Upper lobe of right lung (tissue), 1 donor: ENCODE measurements around the gene LYZL4. TPM values are rescaled to one million over a fixed set of nuclear protein-coding genes. Genes with fewer than 3 reads are reported as not detected.

Experiments
- ATAC-seq: fragments of 200-7000 bp; cut with Tn5 transposase; one replicate; pipeline ENCODE4 v1.9.1; 2020; ENCODE audit warnings: mild to moderate bottlenecking, moderate library complexity
- DNase-seq: peaks from one replicate; pipeline ENCODE4 v3.0.0-alpha.2; 2020
- H3K27ac ChIP-seq: fragments of 200-600 bp; one replicate; pipeline ENCODE4 v1.8.0; 2022
- H3K27me3 ChIP-seq: fragments of 200-600 bp; one replicate; pipeline ENCODE4 v1.8.0; 2022; ENCODE audit warnings: mild to moderate bottlenecking
- H3K36me3 ChIP-seq: fragments of 200-600 bp; one replicate; pipeline ENCODE4 v1.8.0; 2022
- H3K4me1 ChIP-seq: fragments of 200-600 bp; one replicate; pipeline ENCODE4 v1.8.0; 2022
- H3K4me3 ChIP-seq: fragments of 200-600 bp; one replicate; pipeline ENCODE4 v1.8.0; 2022; ENCODE audit warnings: mild to moderate bottlenecking
- H3K9me3 ChIP-seq: fragments of 200-600 bp; one replicate; pipeline ENCODE4 v1.8.0; 2022
- CTCF ChIP-seq: fragments of 200-600 bp; IDR thresholded peaks from one replicate; pipeline ENCODE4 v1.8.0; 2022; ENCODE audit warnings: antibody characterized with exemption
- intact Hi-C: fragments of 100-400 bp; cut with DNase I; formaldehyde crosslinking; loops from one replicate; pipeline ENCODE4 v1.11.0; 2022
- total RNA-seq: library from RNA; stranded (reverse); fragmentation: NEBNext Ultra II Directional; extraction: Animal tissue kit (Norgen Biotek cat#: 25700); gene quantifications from one replicate; pipeline ENCODE4 v1.2.1, GENCODE V29; 2021
- donor health status: DM: no; HTN: yes; CAD: no; lungs with severe emphysema.

LYZL4 gene
- total RNA-seq, 1 donor from 2014 or later: not detected

- no peak for ATAC-seq
- no peaks in the 10 kb centered on the region for H3K9me3 ChIP-seq
- no peak overlapping the region for H3K27ac ChIP-seq
- intact Hi-C loops: no loop called here
- H3K4me3 ChIP-seq: no peak overlapping the region
- H3K36me3 ChIP-seq: no peaks in the 10 kb centered on the region
- no peaks in the 10 kb centered on the region for H3K4me1 ChIP-seq
- DNase-seq: no peak
- no peaks in the 10 kb centered on the region for H3K27me3 ChIP-seq
- no peak for TF ChIP-seq CTCF
Measured at GRCh38 chr3:42369832-42370231, 40.6 kb downstream of the LYZL4 start.

GRCh38 chr3:42369304-42369703 lies 41.1 kb downstream of the LYZL4 start:
- ATAC-seq (no peak), DNase-seq (no peak)
- no peak overlapping the region for H3K27ac ChIP-seq

GRCh38 chr3:42368861-42369260 lies 41.5 kb downstream of the LYZL4 start:
- Histone ChIP-seq H3K4me1 (no peaks in the 10 kb centered on the region), H3K9me3 (no peaks in the 10 kb centered on the region), H3K27me3 (no peaks in the 10 kb centered on the region), H3K36me3 (no peaks in the 10 kb centered on the region), H3K27ac (no peak overlapping the region), H3K4me3 (no peak overlapping the region)
- DNase-seq: no peak
- no peak for TF ChIP-seq CTCF
- ATAC-seq: no peak
- intact Hi-C loops: no loop called here

More at GRCh38 chr3:42369304-42369703, 41.1 kb downstream of the LYZL4 start:
- Histone ChIP-seq H3K4me3 (no peak overlapping the region), H3K27me3 (no peaks in the 10 kb centered on the region), H3K36me3 (no peaks in the 10 kb centered on the region), H3K4me1 (no peaks in the 10 kb centered on the region), H3K9me3 (no peaks in the 10 kb centered on the region)
- no peak for TF ChIP-seq CTCF
- intact Hi-C loops: no loop called here

GRCh38 chr3:42367903-42368302 lies 42.5 kb downstream of the LYZL4 start:
- intact Hi-C loops: no loop called here
- no peak overlapping the region for H3K27ac ChIP-seq
- no peaks in the 10 kb centered on the region for H3K36me3 ChIP-seq
- no peaks in the 10 kb centered on the region for H3K27me3 ChIP-seq
- no peaks in the 10 kb centered on the region for H3K9me3 ChIP-seq
- TF ChIP-seq CTCF: no peak
- ATAC-seq: no peak
- DNase-seq: no peak
- no peaks in the 10 kb centered on the region for H3K4me1 ChIP-seq
- H3K4me3 ChIP-seq: no peak overlapping the region

GRCh38 chr3:42366550-42366949 lies 43.9 kb downstream of the LYZL4 start:
- no peaks in the 10 kb centered on the region for H3K27me3 ChIP-seq
- no peak overlapping the region for H3K4me3 ChIP-seq
- intact Hi-C loops: no loop called here
- H3K36me3 ChIP-seq: no peaks in the 10 kb centered on the region
- no peak overlapping the region for H3K27ac ChIP-seq
- H3K4me1 ChIP-seq: no peaks in the 10 kb centered on the region
- H3K9me3 ChIP-seq: no peaks in the 10 kb centered on the region
- DNase-seq (no peak), ATAC-seq (no peak)
- no peak for TF ChIP-seq CTCF

GRCh38 chr3:42357335-42357734 lies 53.1 kb downstream of the LYZL4 start:
- no peaks in the 10 kb centered on the region for H3K4me1 ChIP-seq
- no peak overlapping the region for H3K4me3 ChIP-seq
- no peaks in the 10 kb centered on the region for H3K9me3 ChIP-seq
- no peak overlapping the region for H3K27ac ChIP-seq
- no peaks in the 10 kb centered on the region for H3K36me3 ChIP-seq
- ATAC-seq (no peak), DNase-seq (no peak)
- intact Hi-C loops: no loop called here
- H3K27me3 ChIP-seq: no peaks in the 10 kb centered on the region
- TF ChIP-seq CTCF: no peak
